Activated T-helper 1 cell treated with anti-CD3 and anti-CD28 coated beads, Interleukin-2, amount 50 U/mL, for 16 hours (primary cell): Measurements from ENCODE around the gene USH2A.

Source experiments
- DNase-seq, 2 donors: peaks; one replicate each; pipeline ENCODE4 v3.0.0-alpha.2; 2020; ENCODE audit warnings: low read depth in 1 of 2, low spot score in 1 of 2

Gene USH2A

GRCh38 chr1:216140730-216141524, 282.3 kb downstream of the USH2A start:
- no peak for DNase-seq

GRCh38 chr1:216124192-216124781, 299.0 kb downstream of the USH2A start:
- no peak for DNase-seq

DNA sequence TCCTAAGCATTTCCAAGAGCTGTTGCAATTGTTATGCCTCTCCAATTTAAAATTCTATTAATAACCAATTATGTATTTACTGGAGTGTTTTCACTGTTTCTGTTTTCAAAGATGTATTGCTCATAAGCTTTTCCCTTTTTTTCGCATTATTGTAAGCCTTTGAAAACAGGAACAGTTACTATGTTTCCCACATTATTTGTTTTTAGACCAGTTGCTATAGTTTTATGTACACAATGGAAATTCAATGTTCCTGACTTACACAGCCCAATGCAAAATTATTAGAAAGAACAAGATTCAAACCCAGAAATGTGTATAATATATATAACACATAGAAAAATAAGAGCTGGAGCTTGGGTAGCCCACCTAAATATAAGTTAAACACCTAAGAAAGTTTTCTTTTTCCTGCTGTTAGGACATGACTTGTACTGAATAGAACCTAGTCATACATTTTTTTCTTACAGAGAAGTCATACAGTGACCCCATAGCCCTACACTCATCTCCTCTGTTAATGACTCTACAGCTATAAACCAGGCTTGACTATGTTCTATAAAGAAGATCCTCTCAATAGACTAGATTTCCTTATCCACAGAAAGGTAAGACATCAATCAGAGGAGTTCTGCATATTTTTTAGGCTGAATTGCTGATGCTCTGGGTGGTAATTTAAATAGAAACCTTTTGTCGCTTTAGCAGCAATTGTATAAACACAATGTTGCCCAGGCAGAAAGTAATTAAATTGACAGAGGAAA, 299.6 kb downstream of the USH2A start:
- DNase-seq: no peak

DNA sequence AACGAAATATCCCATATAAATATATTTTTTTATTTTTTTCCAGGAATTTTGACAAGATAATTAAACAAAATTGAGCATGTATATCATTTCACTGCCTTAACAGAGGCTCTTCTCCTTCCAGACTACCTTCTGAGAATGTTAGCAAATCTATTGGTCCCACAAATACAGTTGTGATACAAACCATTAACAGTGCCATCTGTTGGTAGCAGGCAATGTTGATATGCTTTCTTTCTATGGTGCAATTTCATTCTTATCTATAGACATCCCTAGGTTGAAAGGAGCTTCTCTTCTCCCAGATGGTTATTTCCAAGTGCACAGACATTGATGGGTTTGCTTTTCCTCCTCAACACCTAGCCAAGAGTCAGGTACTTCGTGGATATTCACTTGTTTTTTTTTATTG, 303.6 kb downstream of the USH2A start:
- DNase-seq: no peak

DNA sequence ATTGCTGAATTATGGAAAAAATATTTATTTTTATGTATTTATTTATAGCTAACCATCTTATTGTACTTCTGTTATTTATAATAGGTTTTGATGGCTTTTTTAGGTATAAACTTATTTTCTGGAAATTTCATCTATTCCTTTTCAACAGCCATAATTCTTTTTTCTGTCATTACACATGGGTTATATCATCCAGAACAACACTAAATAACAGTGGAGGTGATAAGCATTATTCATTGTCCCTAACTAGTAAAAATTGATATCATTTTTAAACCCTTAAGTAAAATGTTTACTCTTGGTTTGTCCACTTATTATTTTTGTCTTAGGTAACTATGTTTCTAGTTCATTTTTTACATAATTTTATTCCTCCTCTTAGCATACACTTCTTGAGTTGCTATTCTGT, 309.1 kb downstream of the USH2A start:
- no peak for DNase-seq

GRCh38 chr1:216113181-216113580, 310.1 kb downstream of the USH2A start:
- no peak for DNase-seq

- DNase-seq: no peak
These were observed 311.4 kb downstream of the USH2A start for GRCh38 chr1:216111842-216112241.

DNA sequence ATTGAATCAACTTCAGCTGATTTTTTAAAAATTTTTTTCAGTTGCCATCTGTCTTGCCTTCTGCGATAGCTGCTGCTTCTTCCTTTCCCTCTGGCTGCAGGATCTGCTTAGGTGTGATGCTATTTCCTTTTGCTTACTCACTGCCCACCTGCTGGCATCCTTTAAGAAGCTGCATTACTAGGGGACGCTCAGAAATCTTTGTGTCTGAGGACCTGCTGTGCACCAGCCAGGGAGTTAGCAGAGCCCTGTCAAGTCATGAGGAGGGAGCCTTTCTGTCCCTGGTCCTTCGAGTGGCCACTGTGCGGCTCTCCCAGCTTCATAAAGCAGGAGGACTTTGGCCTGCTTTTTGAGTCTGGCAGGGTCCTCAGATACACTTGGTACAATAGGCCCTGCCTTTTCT, 327.8 kb downstream of the USH2A start:
- no peak for DNase-seq

GRCh38 chr1:216090556-216090955, 332.7 kb downstream of the USH2A start:
- no peak for DNase-seq

- DNase-seq: no peak
These were observed 336.6 kb downstream of the USH2A start for GRCh38 chr1:216086678-216087077.

- DNase-seq: no peak
These were observed 341.8 kb downstream of the USH2A start for GRCh38 chr1:216081445-216081844.

GRCh38 chr1:216076751-216077150, 346.5 kb downstream of the USH2A start:
- no peak for DNase-seq

- no peak for DNase-seq
These were observed 347.9 kb downstream of the USH2A start for GRCh38 chr1:216075339-216075738.

- no peak for DNase-seq
These were observed 349.3 kb downstream of the USH2A start for GRCh38 chr1:216073793-216074595.

- DNase-seq: no peak
These were observed 352.0 kb downstream of the USH2A start for GRCh38 chr1:216071262-216071661.

- DNase-seq: no peak
These were observed 358.6 kb downstream of the USH2A start for GRCh38 chr1:216064643-216065042.

GRCh38 chr1:216057947-216058346, 365.3 kb downstream of the USH2A start:
- DNase-seq: no peak

DNA sequence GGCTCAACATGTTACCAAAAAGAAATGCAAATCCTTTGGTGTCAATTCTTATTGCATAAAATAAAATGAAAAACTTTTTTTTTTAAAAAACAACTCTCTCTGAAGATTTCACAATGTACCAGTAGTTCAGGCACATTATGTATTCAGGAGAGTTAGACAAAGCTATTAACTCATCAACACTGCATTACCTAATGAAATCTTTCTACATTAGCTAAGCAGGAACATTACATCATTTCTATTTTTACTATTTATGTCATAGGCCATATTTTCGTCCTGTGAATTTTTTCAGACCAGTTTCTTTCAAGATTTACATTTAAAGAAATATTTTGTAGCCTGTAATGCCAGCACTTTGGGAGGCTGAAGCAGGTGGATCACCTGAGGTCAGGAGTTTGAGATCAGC, 366.2 kb downstream of the USH2A start:
- no peak for DNase-seq

- DNase-seq: no peak
These were observed 368.2 kb downstream of the USH2A start for GRCh38 chr1:216055004-216055403.

- DNase-seq: no peak
These were observed 368.6 kb downstream of the USH2A start for GRCh38 chr1:216054600-216054999.

DNA sequence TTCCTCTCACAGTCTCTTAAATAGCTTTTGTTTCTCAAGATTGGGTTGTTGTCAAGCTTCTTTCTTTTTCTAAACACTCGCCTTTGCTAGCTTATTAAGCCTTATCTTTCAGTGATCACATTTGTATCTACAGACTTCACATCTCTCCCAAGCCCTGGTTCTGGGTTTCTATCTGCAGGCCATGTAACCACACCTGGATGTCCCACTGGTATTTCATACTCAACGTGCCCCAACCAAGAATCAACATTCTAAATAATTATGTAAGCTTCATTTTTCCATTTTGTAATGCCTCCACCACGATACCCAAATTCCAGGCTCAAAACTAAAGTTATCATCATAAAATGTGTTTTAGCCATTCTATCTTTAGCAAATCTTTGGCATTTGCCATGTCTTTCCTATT, 372.2 kb downstream of the USH2A start:
- no peak for DNase-seq
